B cell (primary cell): ENCODE data around the gene PIM3. TPM values are rescaled to one million over a fixed set of nuclear protein-coding genes. Genes with fewer than 3 reads are reported as not detected.

Experiments
- ATAC-seq: fragments of 200-7000 bp; cut with Tn5 transposase; one replicate; pipeline ENCODE4 v1.10.0; 2021; ENCODE audit warnings: low read depth, mild to moderate bottlenecking, moderate number of reproducible peaks, moderate library complexity
- CTCF ChIA-PET: fragments of 350-600 bp; sonication (Branson Sonifier 250); formaldehyde crosslinking; loops from one replicate; lab custom pipeline; 2021; ENCODE audit warnings: antibody characterized with exemption, inconsistent platforms; lab: Charles Lee
- POLR2A ChIA-PET: fragments of 350-600 bp; sonication (Branson Sonifier 250); formaldehyde crosslinking; loops from one replicate; lab custom pipeline; 2021; ENCODE audit warnings: antibody characterized with exemption; lab: Charles Lee
- DNase-seq: peaks from one replicate; pipeline ENCODE4 v3.0.0; 2013
- H2AFZ ChIP-seq: 2 replicates; pipeline ENCODE4 v1.6.1; 2012; ENCODE audit warnings: mild to moderate bottlenecking, low read depth, low read length; ENCODE audit not compliant: insufficient read depth, poor library complexity, severe bottlenecking
- H3K27ac ChIP-seq, 2 donors: 1 replicate in 1 of 2; 2 replicates in 1 of 2; pipeline ENCODE4 v1.5.1; 2012 to 2013; ENCODE audit warnings: low read length in 2 of 2, mild to moderate bottlenecking in 2 of 2, moderate library complexity in 1 of 2
- H3K27me3 ChIP-seq, 4 experiments: fragments of 200-600 bp in 1 of 4; sonication (generic) in 1 of 4; replicated peaks in 1 of 4; 1 replicate in 2 of 4; 2 replicates in 2 of 4; pipeline versions ENCODE4 v1.6.1 to v1.7.0; 2013 to 2016; ENCODE audit warnings: low read length in 3 of 4, mild to moderate bottlenecking in 2 of 4, mixed read lengths in 1 of 4, moderate library complexity in 1 of 4; ENCODE audit not compliant: insufficient read depth in 4 of 4, control insufficient read depth in 3 of 4; ENCODE audit errors: control extremely low read depth in 1 of 4
- H3K36me3 ChIP-seq, 2 experiments: replicated peaks in 1 of 2; 1 replicate in 1 of 2; 2 replicates in 1 of 2; pipeline versions ENCODE4 v1.6.1 to v1.7.1; 2013; ENCODE audit warnings: low read length in 1 of 2; ENCODE audit not compliant: insufficient read depth in 2 of 2, control insufficient read depth in 1 of 2; ENCODE audit errors: control extremely low read depth in 1 of 2, extremely low read depth in 1 of 2
- H3K4me1 ChIP-seq, 2 donors: fragments of 200-600 bp in 1 of 2; sonication (generic) in 1 of 2; 1 replicate in 1 of 2; 2 replicates in 1 of 2; pipeline versions ENCODE4 v1.5.1 to v1.6.1; 2013 to 2017; ENCODE audit warnings: low read length in 2 of 2; ENCODE audit not compliant: control insufficient read depth in 2 of 2, insufficient read depth in 2 of 2
- H3K4me2 ChIP-seq: replicated peaks from 2 replicates; pipeline ENCODE3; 2012; ENCODE audit warnings: mild to moderate bottlenecking, low read depth, low read length; ENCODE audit not compliant: poor library complexity, severe bottlenecking
- H3K4me3 ChIP-seq, 5 experiments: fragments of 200-600 bp in 1 of 5; sonication (generic) in 1 of 5; 1 replicate in 3 of 5; 2 replicates in 2 of 5; pipeline versions ENCODE4 v1.5.1 to v1.7.0; 2011 to 2016; ENCODE audit warnings: low read length in 4 of 5, mild to moderate bottlenecking in 4 of 5, low read depth in 2 of 5, control low read depth in 1 of 5, moderate library complexity in 1 of 5; ENCODE audit not compliant: insufficient read depth in 1 of 5; ENCODE audit errors: control extremely low read depth in 1 of 5, extremely low read depth in 1 of 5
- H3K79me2 ChIP-seq: fragments of 200-600 bp; sonication (generic); one replicate; pipeline ENCODE4 v1.6.0; 2016; ENCODE audit warnings: low read length; ENCODE audit not compliant: control insufficient read depth, insufficient read depth
- H3K9ac ChIP-seq: fragments of 200-600 bp; sonication (generic); 2 replicates; pipeline ENCODE4 v1.6.1; 2017; ENCODE audit warnings: mild to moderate bottlenecking, low read length, moderate library complexity
- H3K9me3 ChIP-seq, 3 donors: one replicate each; pipeline versions ENCODE4 v1.6.1 to v1.7.1; 2013; ENCODE audit warnings: low read length in 2 of 3; ENCODE audit not compliant: control insufficient read depth in 2 of 3, insufficient read depth in 1 of 3; ENCODE audit errors: control extremely low read depth in 1 of 3
- H4K20me1 ChIP-seq: 2 replicates; pipeline ENCODE4 v1.6.0; 2012; ENCODE audit warnings: mild to moderate bottlenecking, low read length; ENCODE audit not compliant: insufficient read depth, control insufficient read depth, poor library complexity, severe bottlenecking
- H3K27ac Mint-ChIP-seq: one replicate; pipeline ENCODE4 v1.8.0; 2021; ENCODE audit warnings: mixed read lengths
- H3K27me3 Mint-ChIP-seq: one replicate; pipeline ENCODE4 v1.8.0; 2021; ENCODE audit warnings: mixed read lengths
- H3K4me1 Mint-ChIP-seq: one replicate; pipeline ENCODE4 v1.8.0; 2021; ENCODE audit warnings: mixed read lengths
- H3K4me3 Mint-ChIP-seq: one replicate; pipeline ENCODE4 v1.8.0; 2021; ENCODE audit warnings: mixed read lengths
- H3K9me3 Mint-ChIP-seq: one replicate; pipeline ENCODE4 v1.8.0; 2022; ENCODE audit warnings: mixed read lengths; ENCODE audit not compliant: insufficient read depth
- CTCF ChIP-seq: fragments of 200-600 bp; IDR thresholded peaks from one replicate; pipeline ENCODE4 v1.8.0; 2022; ENCODE audit warnings: antibody characterized with exemption, mild to moderate bottlenecking
- EZH2 ChIP-seq: IDR thresholded peaks from 2 replicates; pipeline ENCODE4 v1.6.1; 2012; ENCODE audit warnings: borderline replicate concordance, low read depth, mild to moderate bottlenecking, moderate library complexity, low read length; ENCODE audit not compliant: insufficient read depth, poor library complexity, severe bottlenecking
- WGBS: methylation state at CpG from one replicate; pipeline ENCODE4 v1.1.5; 2013; ENCODE audit warnings: missing lambda C conversion rate; ENCODE audit not compliant: insufficient coverage; 5-methylcytosine and 5-hydroxymethylcytosine counted together
- intact Hi-C: fragments of 100-400 bp; cut with micrococcal nuclease; formaldehyde crosslinking; loops from one replicate; pipeline ENCODE4 v1.10.0; 2022
- polyA plus RNA-seq: library from polyadenylated mRNA; depleted of rRNA; stranded (reverse); fragments of >200 nt; gene quantifications from 2 replicates; pipeline ENCODE4 v1.2.3, GENCODE V29; 2012
- total RNA-seq, 2 donors: library from RNA; stranded (reverse); fragments of 120-200 nt in 1 of 2; gene quantifications; 1 replicate in 1 of 2; 2 replicates in 1 of 2; pipeline versions ENCODE4 v1.2.3 to v1.2.4, GENCODE V29; 2013 to 2022

The PIM3 gene
- total and polyA plus RNA-seq, 2 donors (not counting 1 experiment from before 2014, with no cell fraction given) = 74.6 to 128 TPM

DNA sequence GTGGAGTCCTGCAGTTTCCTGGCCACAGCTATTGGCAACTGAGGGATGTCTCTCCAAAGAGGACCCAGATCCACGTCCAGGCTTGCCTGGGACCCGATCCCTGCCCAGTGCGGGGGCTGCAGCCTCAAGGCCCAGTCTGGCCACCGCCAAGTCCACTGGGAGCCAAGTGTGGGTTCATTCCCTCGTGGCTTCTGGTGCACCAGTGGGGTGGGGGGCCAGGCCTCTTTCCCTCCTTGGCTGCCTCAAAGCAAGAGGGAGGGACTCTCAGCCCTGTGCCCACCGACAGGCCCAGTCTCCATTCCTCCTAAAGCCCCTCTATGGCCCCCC lies 13.3 kb upstream of the PIM3 start:
- Mint-ChIP-seq H3K4me1 (peaks cover 9% of the 10 kb centered on the region), H3K4me3 (no peak overlapping the region), H3K27me3 (no peaks in the 10 kb centered on the region), H3K9me3 (no peaks in the 10 kb centered on the region), H3K27ac (no peak overlapping the region)
- TF ChIP-seq EZH2 (no peak), CTCF (no peak)
- intact Hi-C loops = no loop called here
- H3K4me2 ChIP-seq = no peak overlapping the region
- H3K27me3 ChIP-seq = no peaks in the 10 kb centered on the region
- no peak for ATAC-seq
- H3K9me3 ChIP-seq = peaks cover 0 to 18% (median 3%) of the 10 kb centered on the region in 3 donors
- H3K4me1 ChIP-seq = peaks cover 11 to 29% of the 10 kb centered on the region in 2 donors
- H4K20me1 ChIP-seq = no peaks in the 10 kb centered on the region
- H3K36me3 ChIP-seq = no peaks in the 10 kb centered on the region
- no peak overlapping the region for H3K9ac ChIP-seq
- 91% methylated on average over 6 of the region's 6 CpGs for WGBS
- no peak for DNase-seq
- POLR2A ChIA-PET = interaction anchor here (1.2 to 2.3 kb wide), 2 partner anchors 11 to 16 kb away, joined by 5 to 22 read pairs; no protein-coding TSS in a partner anchor
- no peak overlapping the region for H3K27ac ChIP-seq
- H3K79me2 ChIP-seq = no peaks in the 10 kb centered on the region
- CTCF ChIA-PET = interaction anchor here (1.2 to 1.6 kb wide), 3 partner anchors 11 to 83 kb away, joined by 4 to 5 read pairs (median 5); no protein-coding TSS in a partner anchor
- no peak overlapping the region for H3K4me3 ChIP-seq
- H2AFZ ChIP-seq = no peak overlapping the region

- Histone ChIP-seq H3K4me1 (peaks cover 11 to 29% of the 10 kb centered on the region in 2 donors), H3K9me3 (peaks cover 0 to 18% (median 3%) of the 10 kb centered on the region in 3 donors), H3K27me3 (no peaks in the 10 kb centered on the region), H3K27ac (no peak overlapping the region), H2AFZ (no peak overlapping the region), H3K36me3 (no peaks in the 10 kb centered on the region), H3K4me2 (no peak overlapping the region), H3K4me3 (no peak overlapping the region), H3K79me2 (no peaks in the 10 kb centered on the region), H3K9ac (no peak overlapping the region), H4K20me1 (no peaks in the 10 kb centered on the region)
- no peak overlapping the region for H3K27ac Mint-ChIP-seq
- no peaks in the 10 kb centered on the region for H3K9me3 Mint-ChIP-seq
- 88% methylated on average over 19 of the region's 23 CpGs for WGBS
- ChIA-PET CTCF (no interaction called here), POLR2A (interaction anchor here (1.1 to 2.3 kb wide), 2 partner anchors 9 to 12 kb away, joined by 5 to 22 read pairs; no protein-coding TSS in a partner anchor)
- TF ChIP-seq EZH2 (no peak), CTCF (no peak)
- peaks cover 9% of the 10 kb centered on the region for H3K4me1 Mint-ChIP-seq
- H3K27me3 Mint-ChIP-seq = no peaks in the 10 kb centered on the region
- H3K4me3 Mint-ChIP-seq = no peak overlapping the region
- DNase-seq (no peak), ATAC-seq (no peak)
- intact Hi-C loops = no loop called here
Observed at GRCh38 chr22:49948116-49948957, 12.2 kb upstream of the PIM3 start.
